Peyer's patch (tissue), 4 donors: ENCODE results near the gene SON.

Source experiments
- CTCF ChIP-seq, 6 experiments: fragments of 450-650 bp in 4 of 6; fragments of 200-600 bp in 2 of 6; sonication (generic) in 1 of 6; IDR thresholded peaks; one replicate each; pipeline ENCODE4 v1.5.1; 2017 to 2019; ENCODE audit warnings: antibody characterized with exemption in 6 of 6, mild to moderate bottlenecking in 3 of 6, moderate library complexity in 1 of 6
- POLR2A ChIP-seq, 2 donors: fragments of 450-650 bp; IDR thresholded peaks; one replicate each; pipeline ENCODE4 v1.5.1; 2017; ENCODE audit warnings: antibody characterized with exemption in 2 of 2, mild to moderate bottlenecking in 2 of 2, moderate library complexity in 2 of 2

- TF ChIP-seq POLR2A (IDR thresholded peaks at IDR 0.05), result no peak
- no peak for TF ChIP-seq CTCF (IDR thresholded peaks at IDR 0.05)
Observed at GRCh38 chr21:33531007-33531406, 11.8 kb upstream of the SON start.
